ENCODE data around the gene ARHGEF3. TPM values are rescaled to one million over a fixed set of nuclear protein-coding genes. Genes with fewer than 3 reads are reported as not detected.
"Not testable (repeated sequence)": the region's sequence is repeated elsewhere in the genome, so short reads cannot be mapped to it uniquely, and the experiment has no call there.

The ARHGEF3 gene
- total RNA-seq, 4 donors from 2014 or later: 15.9 to 79.4 (median 44.8) TPM

DNA sequence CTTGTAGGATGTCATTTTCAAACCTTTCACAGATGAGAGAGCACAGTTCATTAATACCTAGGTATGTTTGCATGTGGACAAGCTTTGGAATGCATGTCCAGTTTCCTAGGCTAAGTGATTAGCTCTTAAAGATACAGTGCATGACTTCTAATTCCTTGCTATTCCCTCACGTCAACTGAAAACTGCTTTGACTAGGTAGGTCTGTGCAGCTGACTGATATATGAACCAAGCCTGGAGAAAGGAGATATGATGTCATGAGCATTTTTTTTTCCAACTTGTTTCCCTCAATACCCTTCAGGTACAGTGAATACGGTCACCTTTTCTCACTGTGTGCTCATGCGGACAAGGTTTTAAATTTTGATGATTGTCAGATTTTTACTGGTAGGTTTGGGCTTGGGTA lies 77.1 kb downstream of the ARHGEF3 start:
- DNase-seq: no peak
- no peaks in the 10 kb centered on the region for H3K4me1 ChIP-seq
- intact Hi-C loops (cut with DNase I; ENCODE audit: low total_unique reads): no loop called here
- no peak overlapping the region for H3K27ac ChIP-seq
- H3K27me3 ChIP-seq: no peaks in the 10 kb centered on the region
- no peak overlapping the region for H3K4me3 ChIP-seq
- H3K9me3 ChIP-seq: no peaks in the 10 kb centered on the region
- TF ChIP-seq POLR2A (IDR thresholded peaks at IDR 0.05) (no peak), CTCF (IDR thresholded peaks at IDR 0.05) (no peak)
- no peaks in the 10 kb centered on the region for H3K36me3 ChIP-seq

GRCh38 chr3:56720849-56721248 lies 80.9 kb downstream of the ARHGEF3 start:
- no peak for DNase-seq
- Histone ChIP-seq H3K4me1 (no peaks in the 10 kb centered on the region), H3K4me3 (no peak overlapping the region), H3K27me3 (no peaks in the 10 kb centered on the region), H3K27ac (no peak overlapping the region), H3K9me3 (no peaks in the 10 kb centered on the region), H3K36me3 (no peaks in the 10 kb centered on the region)
- no peak for TF ChIP-seq CTCF (IDR thresholded peaks at IDR 0.05)
- no peak for TF ChIP-seq POLR2A (IDR thresholded peaks at IDR 0.05)
- intact Hi-C loops (cut with DNase I; ENCODE audit: low total_unique reads): no loop called here

DNA sequence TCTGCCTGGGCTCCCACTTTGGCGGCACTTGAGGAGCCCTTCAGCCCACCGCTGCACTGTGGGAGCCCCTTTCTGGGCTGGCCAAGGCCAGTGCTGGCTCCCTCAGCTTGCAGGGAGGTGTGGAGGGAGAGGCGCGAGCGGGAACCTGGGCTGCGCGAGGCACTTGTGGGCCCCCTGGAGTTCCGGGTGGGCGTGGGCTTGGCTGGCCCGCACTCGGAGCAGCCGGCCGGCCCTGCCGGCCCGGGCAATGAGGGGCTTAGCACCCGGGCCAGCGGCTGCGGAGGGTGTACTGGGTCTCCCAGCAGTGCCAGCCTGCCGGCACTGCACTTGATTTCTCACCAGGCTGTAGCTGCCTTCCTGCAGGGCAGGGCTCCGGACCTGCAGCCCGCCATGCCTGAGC lies 82.9 kb downstream of the ARHGEF3 start:
- H3K27ac ChIP-seq; intact Hi-C loops (cut with DNase I; ENCODE audit: low total_unique reads); H3K4me1 ChIP-seq; H3K4me3 ChIP-seq; H3K9me3 ChIP-seq; DNase-seq; H3K36me3 ChIP-seq; H3K27me3 ChIP-seq: not testable (repeated sequence)

DNA sequence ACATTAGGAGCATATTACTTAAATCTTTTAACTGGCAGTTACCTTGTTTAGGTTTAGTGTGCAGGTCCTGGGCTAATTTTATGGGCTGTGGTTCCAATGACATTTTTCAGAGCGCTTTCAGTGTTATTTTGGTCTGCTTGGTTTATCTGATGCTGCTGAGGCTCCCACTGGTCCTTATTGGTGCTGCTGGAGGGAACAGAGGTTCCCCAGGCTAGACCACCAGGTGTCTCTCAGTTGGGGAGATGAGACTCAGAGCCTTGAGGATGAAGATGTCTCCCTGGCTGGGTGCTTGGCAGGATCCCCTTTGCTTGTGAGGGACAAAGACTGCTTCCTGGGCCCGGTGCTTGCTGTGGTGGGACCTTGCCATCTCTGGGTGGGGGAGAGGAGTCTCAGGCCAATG lies 90.4 kb downstream of the ARHGEF3 start:
- H3K9me3 ChIP-seq: no peaks in the 10 kb centered on the region
- H3K4me3 ChIP-seq: no peak overlapping the region
- H3K27me3 ChIP-seq: no peaks in the 10 kb centered on the region
- H3K36me3 ChIP-seq: no peaks in the 10 kb centered on the region
- intact Hi-C loops (cut with DNase I; ENCODE audit: low total_unique reads): no loop called here
- H3K27ac ChIP-seq: no peak overlapping the region
- no peak for DNase-seq
- H3K4me1 ChIP-seq: no peaks in the 10 kb centered on the region
- TF ChIP-seq POLR2A (IDR thresholded peaks at IDR 0.05) (no peak), CTCF (IDR thresholded peaks at IDR 0.05) (no peak)

DNA sequence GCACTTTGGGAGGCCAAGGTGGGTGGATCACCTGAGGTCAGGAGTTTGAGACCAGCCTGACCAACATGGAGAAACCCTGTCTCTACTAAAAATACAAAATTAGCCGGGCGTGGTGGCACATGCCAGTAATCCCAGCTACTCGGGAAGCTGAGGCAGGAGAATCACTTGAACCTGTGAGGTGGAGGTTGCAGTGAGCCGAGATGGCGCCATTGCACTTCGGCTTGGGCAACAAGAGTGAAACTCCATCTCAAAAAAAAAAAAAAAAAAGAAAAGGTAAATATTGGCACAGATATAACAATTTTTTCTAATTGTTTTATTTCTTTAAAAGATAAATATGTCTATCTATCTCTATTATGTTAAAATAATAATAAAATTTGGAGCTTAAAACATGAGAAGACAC lies 94.3 kb downstream of the ARHGEF3 start:
- intact Hi-C loops (cut with DNase I; ENCODE audit: low total_unique reads); H3K36me3 ChIP-seq; H3K4me1 ChIP-seq; DNase-seq; H3K27me3 ChIP-seq; H3K9me3 ChIP-seq; H3K27ac ChIP-seq; H3K4me3 ChIP-seq: not testable (repeated sequence)

GRCh38 chr3:56706629-56707028 lies 95.1 kb downstream of the ARHGEF3 start:
- Histone ChIP-seq H3K9me3 (no peaks in the 10 kb centered on the region), H3K36me3 (no peaks in the 10 kb centered on the region), H3K4me3 (no peak overlapping the region), H3K27ac (no peak overlapping the region), H3K27me3 (no peaks in the 10 kb centered on the region), H3K4me1 (no peaks in the 10 kb centered on the region)
- TF ChIP-seq POLR2A (IDR thresholded peaks at IDR 0.05) (no peak), CTCF (IDR thresholded peaks at IDR 0.05) (no peak)
- intact Hi-C loops (cut with DNase I; ENCODE audit: low total_unique reads): no loop called here
- DNase-seq: no peak

Data from uterus (tissue), 4 donors.